ENCODE measurements around the gene C2CD4D.

DNA sequence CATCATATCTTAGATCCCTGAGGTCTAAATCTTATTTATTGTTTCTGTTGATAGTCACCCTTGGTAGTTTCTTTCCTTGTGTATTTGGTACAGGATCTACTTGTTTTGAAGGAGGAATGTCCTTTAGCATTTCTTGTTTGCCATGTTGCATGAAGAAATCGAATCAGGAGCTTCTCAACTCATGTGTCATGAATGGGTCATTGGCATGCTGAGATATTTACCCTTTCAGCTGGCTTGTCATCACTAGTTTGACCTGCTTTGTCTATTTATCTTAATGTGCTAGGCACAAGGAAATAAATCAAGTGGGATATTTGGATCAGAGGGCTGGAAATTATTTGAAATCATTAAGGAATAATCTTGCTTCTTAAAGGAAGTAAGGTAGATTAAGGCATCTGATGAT lies 45.9 kb upstream of the C2CD4D start:
- TF ChIP-seq, protein P1, sequence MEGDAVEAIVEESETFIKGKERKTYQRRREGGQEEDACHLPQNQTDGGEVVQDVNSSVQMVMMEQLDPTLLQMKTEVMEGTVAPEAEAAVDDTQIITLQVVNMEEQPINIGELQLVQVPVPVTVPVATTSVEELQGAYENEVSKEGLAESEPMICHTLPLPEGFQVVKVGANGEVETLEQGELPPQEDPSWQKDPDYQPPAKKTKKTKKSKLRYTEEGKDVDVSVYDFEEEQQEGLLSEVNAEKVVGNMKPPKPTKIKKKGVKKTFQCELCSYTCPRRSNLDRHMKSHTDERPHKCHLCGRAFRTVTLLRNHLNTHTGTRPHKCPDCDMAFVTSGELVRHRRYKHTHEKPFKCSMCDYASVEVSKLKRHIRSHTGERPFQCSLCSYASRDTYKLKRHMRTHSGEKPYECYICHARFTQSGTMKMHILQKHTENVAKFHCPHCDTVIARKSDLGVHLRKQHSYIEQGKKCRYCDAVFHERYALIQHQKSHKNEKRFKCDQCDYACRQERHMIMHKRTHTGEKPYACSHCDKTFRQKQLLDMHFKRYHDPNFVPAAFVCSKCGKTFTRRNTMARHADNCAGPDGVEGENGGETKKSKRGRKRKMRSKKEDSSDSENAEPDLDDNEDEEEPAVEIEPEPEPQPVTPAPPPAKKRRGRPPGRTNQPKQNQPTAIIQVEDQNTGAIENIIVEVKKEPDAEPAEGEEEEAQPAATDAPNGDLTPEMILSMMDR (IDR thresholded peaks at IDR 0.05; ENCODE audit: low read length): no peak
- TF ChIP-seq EZH2phosphoT487 (IDR thresholded peaks at IDR 0.05; ENCODE audit: low read length) (no peak), EZH2 (optimal IDR thresholded peaks at IDR 0.05; ENCODE audit: low read depth, low read length) (no peak)

Data from MM.1S (cell line).